Aorta (tissue), 5 donors: Measurements from ENCODE around the gene RAD50. TPM values are rescaled to one million over a fixed set of nuclear protein-coding genes. Genes with fewer than 3 reads are reported as not detected.
"Not testable (repeated sequence)": the region's sequence is repeated elsewhere in the genome, so short reads cannot be mapped to it uniquely, and the experiment has no call there.

Experiments used
- ATAC-seq: fragments of 200-7000 bp; cut with Tn5 transposase; one replicate; pipeline ENCODE4 v1.9.1; 2022; ENCODE audit warnings: moderate library complexity; ENCODE audit not compliant: low FRiP score
- DNase-seq, 2 donors: peaks; one replicate each; pipeline ENCODE4 v3.0.0-alpha.2; 2020
- H3K27ac ChIP-seq, 2 donors: one replicate each; pipeline ENCODE4 v1.5.1; 2013; ENCODE audit warnings: low read length in 2 of 2, mild to moderate bottlenecking in 2 of 2, moderate library complexity in 2 of 2, control low read depth in 1 of 2, inconsistent platforms in 1 of 2, low read depth in 1 of 2
- H3K27me3 ChIP-seq, 2 donors: one replicate each; pipeline ENCODE4 v1.6.1; 2013; ENCODE audit warnings: control low read depth in 1 of 2, low read length in 1 of 2, mild to moderate bottlenecking in 1 of 2, moderate library complexity in 1 of 2; ENCODE audit not compliant: insufficient read depth in 2 of 2, control insufficient read depth in 1 of 2
- H3K36me3 ChIP-seq, 2 donors: one replicate each; pipeline ENCODE4 v1.6.1; 2013; ENCODE audit warnings: control low read depth in 1 of 2, low read length in 1 of 2, mild to moderate bottlenecking in 1 of 2; ENCODE audit not compliant: insufficient read depth in 2 of 2, control insufficient read depth in 1 of 2
- H3K4me1 ChIP-seq, 2 donors: one replicate each; pipeline ENCODE4 v1.6.1; 2013; ENCODE audit warnings: low read length in 2 of 2, control low read depth in 1 of 2, mild to moderate bottlenecking in 1 of 2, moderate library complexity in 1 of 2; ENCODE audit not compliant: insufficient read depth in 2 of 2, control insufficient read depth in 1 of 2
- H3K4me3 ChIP-seq, 2 donors: one replicate each; pipeline ENCODE4 v1.5.1; 2013; ENCODE audit warnings: low read length in 2 of 2, control low read depth in 1 of 2, mild to moderate bottlenecking in 1 of 2
- H3K9me3 ChIP-seq: one replicate; pipeline ENCODE4 v1.6.1; 2013; ENCODE audit warnings: mild to moderate bottlenecking, low read length; ENCODE audit not compliant: control insufficient read depth
- WGBS, 2 donors: extraction: QIAGEN DNeasy Blood & Tissue Kit; methylation state at CpG; one replicate each; pipeline ENCODE4 v1.1.7; 2013; 5-methylcytosine and 5-hydroxymethylcytosine counted together
- intact Hi-C, 2 donors: fragments of 100-400 bp; cut with DNase I; formaldehyde crosslinking; loops; one replicate each; pipeline versions ENCODE4 v1.14.2 to v1.15.0; 2022
- polyA plus RNA-seq, 2 donors: library from polyadenylated mRNA; stranded (reverse); fragments of 200-250 nt; gene quantifications; one replicate each; pipeline ENCODE4 v1.2.3, GENCODE V29; 2013
- total RNA-seq, 2 donors: library from RNA; stranded (reverse); fragmentation: NEBNext Ultra II Directional; extraction: Animal tissue kit (Norgen Biotek cat#: 25700); gene quantifications; one replicate each; pipeline ENCODE4 v1.2.1, GENCODE V29; 2021
- donor health status: healthy with polysubstance abuse.
- donor health status: Bipolar disorder and iron deficiency.
- donor health status: DM: no; HTN: no; CAD: no.
- donor health status: DM: no; HTN: no; CAD: no.
- donor health status: DM: yes; HTN: yes; CAD: no.

The RAD50 gene
- total and polyA plus RNA-seq, 4 donors, result 6.1 to 36.3 (median 19.8) TPM

DNA sequence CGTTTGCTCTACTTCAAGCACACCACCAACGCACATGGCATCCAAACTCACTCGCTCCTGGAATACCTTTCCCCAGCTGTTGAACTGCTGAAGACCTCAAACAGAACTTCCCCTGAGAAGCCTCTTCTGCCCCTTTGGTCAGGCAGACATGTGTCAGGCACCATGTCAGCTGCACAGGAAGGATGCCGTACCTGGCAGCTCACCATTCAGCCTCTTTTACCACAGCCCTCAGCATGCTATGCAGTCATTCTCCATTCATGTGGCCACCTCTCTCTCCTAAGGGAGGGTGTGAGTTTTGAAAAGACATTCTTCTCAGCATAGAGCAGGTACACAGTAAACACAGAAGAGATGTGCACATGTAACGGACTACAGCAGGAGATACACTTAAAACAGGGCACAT is 131.2 kb downstream of the RAD50 start:
- no peaks in the 10 kb centered on the region for H3K27me3 ChIP-seq
- DNase-seq (no peak), ATAC-seq (no peak)
- no peaks in the 10 kb centered on the region for H3K36me3 ChIP-seq
- no peak overlapping the region for H3K27ac ChIP-seq
- 92% methylated on average over 5 of the region's 5 CpGs for WGBS, 2 donors
- no peak overlapping the region for H3K4me3 ChIP-seq
- no peaks in the 10 kb centered on the region for H3K9me3 ChIP-seq
- intact Hi-C loops, result no loop called here
- H3K4me1 ChIP-seq, result no peaks in the 10 kb centered on the region

DNA sequence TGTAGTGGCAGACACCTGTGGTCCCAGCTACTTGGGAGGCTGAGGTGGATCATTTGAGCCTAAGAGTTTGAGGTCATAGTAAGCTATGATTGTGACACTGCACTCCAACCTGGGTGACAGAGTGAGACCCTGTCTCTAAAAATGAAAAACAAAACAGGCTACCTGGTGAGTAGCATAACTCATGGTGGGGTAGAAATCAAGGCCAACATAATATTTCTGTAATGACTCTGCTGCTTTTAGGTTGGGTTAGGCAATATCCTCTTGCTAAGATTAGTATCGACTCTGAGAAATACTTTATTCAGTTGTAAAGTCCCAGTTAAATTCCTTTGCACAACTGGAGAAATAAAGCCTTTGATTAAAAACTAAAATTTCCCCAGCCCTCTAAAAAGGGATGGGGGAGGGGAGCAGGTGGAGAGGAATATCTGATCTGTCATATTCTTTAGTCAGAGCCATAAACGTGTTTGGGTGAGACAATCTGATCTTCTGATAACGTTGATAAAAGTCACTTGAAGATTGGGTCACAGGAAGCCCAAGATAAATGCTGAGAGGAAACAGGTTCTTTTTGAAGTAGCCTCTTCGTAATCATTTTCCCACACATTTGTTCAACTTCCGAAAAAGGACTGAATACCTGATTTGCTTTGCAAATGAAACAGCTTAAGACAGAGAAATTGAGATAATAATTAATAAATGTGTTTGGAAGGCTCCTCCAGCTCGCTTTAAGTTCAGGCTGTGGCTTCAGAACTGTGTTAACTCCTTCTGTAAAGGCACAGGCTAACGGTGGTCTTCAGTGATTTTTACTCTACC is 132.0 kb downstream of the RAD50 start:
- Histone ChIP-seq H3K4me1 (no peaks in the 10 kb centered on the region), H3K27ac (no peak overlapping the region), H3K9me3 (no peaks in the 10 kb centered on the region), H3K27me3 (no peaks in the 10 kb centered on the region), H3K36me3 (no peaks in the 10 kb centered on the region), H3K4me3 (no peak overlapping the region)
- ATAC-seq, result no peak
- intact Hi-C loops, result no loop called here
- no peak for DNase-seq
- WGBS, 2 donors, result 70 to 71% methylated on average over 7 of the region's 7 CpGs

- Histone ChIP-seq H3K4me3 (no peak overlapping the region), H3K9me3 (no peaks in the 10 kb centered on the region), H3K27ac (no peak overlapping the region), H3K27me3 (no peaks in the 10 kb centered on the region), H3K36me3 (no peaks in the 10 kb centered on the region), H3K4me1 (no peaks in the 10 kb centered on the region)
- WGBS, 2 donors, result 86 to 91% methylated on average over 7 of the region's 7 CpGs
- DNase-seq, result no peak
- intact Hi-C loops, result no loop called here
- no peak for ATAC-seq
These were observed 132.7 kb downstream of the RAD50 start for GRCh38 chr5:132689513-132689912.

DNA sequence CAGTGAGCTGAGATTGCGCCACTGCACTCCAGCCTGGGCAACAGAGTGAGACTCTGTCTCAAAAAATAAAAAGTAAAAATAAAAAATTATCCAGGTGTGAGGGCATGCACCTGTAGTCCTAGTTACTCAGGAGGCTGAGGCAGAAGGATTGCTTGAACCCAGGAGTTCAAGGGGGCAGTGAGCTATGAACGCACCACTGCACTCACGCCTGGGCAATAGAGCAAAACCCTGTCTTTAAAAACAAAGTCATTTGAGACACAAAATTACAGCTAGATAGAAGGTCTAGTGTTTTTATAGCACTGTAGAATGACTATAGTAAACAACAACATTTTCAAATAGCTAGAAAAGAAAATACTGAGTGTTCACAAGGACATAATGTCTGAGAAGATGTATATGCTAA is 133.4 kb downstream of the RAD50 start:
- Histone ChIP-seq H3K4me1 (no peaks in the 10 kb centered on the region), H3K27me3 (no peaks in the 10 kb centered on the region), H3K36me3 (no peaks in the 10 kb centered on the region), H3K4me3 (no peak overlapping the region), H3K9me3 (no peaks in the 10 kb centered on the region), H3K27ac (no peak overlapping the region)
- intact Hi-C loops, result no loop called here
- WGBS, 2 donors, result 98 to 99% methylated on average over 3 of the region's 3 CpGs
- no peak for ATAC-seq
- DNase-seq, result no peak

DNA sequence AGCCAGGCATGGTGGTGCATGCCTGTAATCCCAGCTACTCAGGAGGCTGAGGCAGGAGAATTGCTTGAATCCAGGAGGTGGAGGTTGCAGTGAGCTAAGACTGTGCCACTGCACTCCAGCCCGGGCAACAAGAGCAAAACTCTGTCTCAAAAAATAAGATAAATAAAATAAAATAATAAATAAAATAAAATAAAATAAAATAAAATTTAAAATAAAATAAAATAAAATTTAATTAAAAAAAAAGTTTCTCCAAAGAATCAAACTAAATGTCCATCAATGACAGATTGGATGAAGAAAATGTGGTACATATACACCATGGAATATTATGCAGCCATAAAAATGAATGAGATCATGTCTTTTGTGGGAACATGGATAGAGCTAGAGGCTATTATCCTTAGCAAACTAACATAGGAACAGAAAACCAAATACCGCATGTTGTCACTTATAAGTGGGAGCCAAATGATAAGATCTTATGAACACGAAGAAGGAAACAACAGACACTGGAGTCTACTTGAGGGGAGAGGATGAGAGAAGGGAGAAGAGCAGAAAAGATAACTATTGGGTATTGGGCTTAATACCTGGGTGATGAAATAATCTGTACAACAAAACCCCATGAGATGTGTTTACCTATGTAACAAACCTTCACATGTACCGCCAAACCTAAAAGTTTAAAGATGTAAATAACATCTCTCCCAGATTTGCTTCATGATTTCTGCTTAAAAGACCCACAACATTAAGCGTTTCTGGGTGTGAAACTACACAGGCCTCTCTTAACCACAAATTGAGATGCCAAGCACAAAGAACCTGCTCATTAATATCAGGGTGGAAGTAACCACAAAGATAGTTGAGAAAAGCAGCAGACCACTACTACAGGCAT is 135.2 kb downstream of the RAD50 start:
- DNase-seq, H3K4me3 ChIP-seq, intact Hi-C loops, H3K27ac ChIP-seq, H3K27me3 ChIP-seq, ATAC-seq, H3K4me1 ChIP-seq, H3K36me3 ChIP-seq, H3K9me3 ChIP-seq: not testable (repeated sequence)
- WGBS, 2 donors, result 74 to 78% methylated on average over 5 of the region's 5 CpGs

GRCh38 chr5:132692632-132692967 is 135.8 kb downstream of the RAD50 start:
- H3K4me1 ChIP-seq, result no peaks in the 10 kb centered on the region
- no peak overlapping the region for H3K27ac ChIP-seq
- H3K4me3 ChIP-seq, result no peak overlapping the region
- intact Hi-C loops, result no loop called here
- no peaks in the 10 kb centered on the region for H3K27me3 ChIP-seq
- H3K36me3 ChIP-seq, result no peaks in the 10 kb centered on the region
- no peak for DNase-seq
- no peak for ATAC-seq
- no peaks in the 10 kb centered on the region for H3K9me3 ChIP-seq

Other genes with a start within 250 kb of the RAD50 start
- 10 to 100 TPM in 1 of 2 donors, 1 to 10 TPM in 1; 8.6 to 14.4 TPM for gene SLC22A5, start 187.3 kb upstream of the RAD50 start, total RNA-seq
- gene SLC22A5, start 187.3 kb upstream of the RAD50 start, polyA plus RNA-seq, result 1 to 10 TPM; 7.6 to 8.9 TPM
- 10 to 100 TPM; 26.8 to 36.1 TPM for gene IRF1, start 66.2 kb upstream of the RAD50 start, total RNA-seq
- 10 to 100 TPM; 12.9 to 13.1 TPM for gene IRF1, start 66.2 kb upstream of the RAD50 start, polyA plus RNA-seq
- gene IL5, start 13.5 kb upstream of the RAD50 start, total RNA-seq, result not detected
- gene IL5, start 13.5 kb upstream of the RAD50 start, polyA plus RNA-seq, result not detected
- gene IL13, start 101.2 kb downstream of the RAD50 start, total RNA-seq, result not detected
- under 1 TPM in 1 of 2 donors, not detected in 1; 0.15 TPM for gene IL13, start 101.2 kb downstream of the RAD50 start, polyA plus RNA-seq
- gene IL4, start 117.0 kb downstream of the RAD50 start, total RNA-seq, result not detected
- gene IL4, start 117.0 kb downstream of the RAD50 start, polyA plus RNA-seq, result not detected
- gene KIF3A, start 180.6 kb downstream of the RAD50 start, total RNA-seq, result 10 to 100 TPM; 10.1 to 15.1 TPM
- gene KIF3A, start 180.6 kb downstream of the RAD50 start, polyA plus RNA-seq, result 10 to 100 TPM in 1 of 2 donors, 1 to 10 TPM in 1; 4.5 to 11.0 TPM
- gene CCNI2, start 190.4 kb downstream of the RAD50 start, total RNA-seq, result not detected
- gene CCNI2, start 190.4 kb downstream of the RAD50 start, polyA plus RNA-seq, result under 1 TPM in 1 of 2 donors, not detected in 1; 0.38 TPM
- gene SEPTIN8, start 220.3 kb downstream of the RAD50 start, total RNA-seq, result 100 to 1,000 TPM in 1 of 2 donors, 10 to 100 TPM in 1; 56.7 to 103 TPM
- gene SEPTIN8, start 220.3 kb downstream of the RAD50 start, polyA plus RNA-seq, result 10 to 100 TPM; 48.6 to 58.2 TPM